GM19035 (cell line): ENCODE measurements around the gene SAMD4A.
"Not testable (repeated sequence)": the region's sequence is repeated elsewhere in the genome, so short reads cannot be mapped to it uniquely, and the experiment has no call there.

Experiments used
- ATAC-seq: cut with Tn5 transposase; IDR thresholded peaks from one replicate; pipeline ENCODE4 v1.9.1; 2021; ENCODE audit not compliant: unreplicated experiment

Gene SAMD4A

DNA sequence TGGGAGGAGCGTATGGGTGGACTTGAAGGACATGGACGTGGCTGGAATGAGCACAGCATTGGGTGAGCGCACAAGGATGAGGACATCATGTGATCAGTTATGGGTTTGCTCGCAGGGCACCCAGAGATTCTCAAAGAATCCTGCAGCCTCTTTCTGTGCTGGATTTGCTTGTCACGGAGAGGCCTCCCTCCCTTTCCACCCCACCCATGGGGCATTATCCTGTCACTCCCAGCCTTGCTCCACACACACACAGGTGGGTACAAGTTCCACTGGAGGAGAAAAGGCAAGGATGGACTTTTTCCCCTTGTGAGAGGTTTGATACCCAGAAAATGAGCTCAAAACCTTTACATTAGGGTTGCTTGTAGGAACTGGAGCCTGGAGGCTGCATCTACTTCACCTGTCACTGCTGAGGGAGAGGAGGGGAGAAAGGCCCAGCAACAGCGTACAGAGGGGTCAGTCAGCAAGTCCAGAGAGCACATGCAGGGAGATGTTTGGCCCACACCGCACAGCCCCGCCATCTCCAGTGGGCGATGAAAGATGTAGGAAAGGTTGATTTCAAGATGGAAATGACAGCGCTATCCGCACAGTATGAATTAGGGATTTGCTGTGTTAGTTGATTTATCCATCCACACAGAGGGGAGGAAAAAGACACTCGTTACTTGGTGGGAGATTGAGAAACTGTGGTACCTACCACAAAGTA, 223.0 kb downstream of the SAMD4A start:
- ATAC-seq = no peak

DNA sequence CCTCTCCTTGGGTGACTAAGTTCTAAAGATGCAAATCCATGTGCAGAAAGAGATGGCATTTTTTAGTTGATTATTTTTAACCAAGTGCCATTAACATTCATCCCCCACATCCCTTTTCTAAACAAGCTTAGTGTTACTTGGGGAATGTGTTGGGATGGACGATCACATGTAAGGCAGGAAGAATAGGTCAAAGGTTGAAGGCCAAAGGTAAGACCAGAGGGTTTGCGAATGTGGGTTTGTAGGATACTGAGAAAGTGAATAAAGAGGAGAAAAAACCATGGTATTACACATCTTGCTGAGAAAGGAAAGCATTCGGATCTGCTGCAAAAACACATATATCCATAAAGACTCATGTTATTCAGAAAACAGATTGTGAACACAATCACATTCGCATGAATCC, 224.1 kb downstream of the SAMD4A start:
- ATAC-seq = no peak

DNA sequence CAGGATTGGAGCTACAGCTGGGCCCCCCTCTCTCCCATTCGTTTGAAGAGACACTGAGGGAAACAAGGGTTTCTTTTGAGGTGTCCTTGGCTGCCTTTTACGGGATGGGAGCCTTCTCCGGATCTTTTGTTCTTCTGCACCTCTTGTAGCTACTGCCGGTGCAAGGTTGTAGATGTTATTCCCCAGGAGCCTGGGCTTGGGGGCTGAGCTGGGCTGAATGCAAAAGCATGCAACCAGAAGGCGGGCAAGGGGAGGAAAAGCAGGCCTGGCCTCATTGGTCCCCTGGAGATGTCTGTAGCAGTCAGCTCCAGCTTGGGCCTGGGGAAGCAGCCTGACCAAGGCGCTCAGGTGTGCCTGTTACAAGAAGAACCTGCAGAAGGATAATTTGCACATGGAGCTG, 225.4 kb downstream of the SAMD4A start:
- ATAC-seq = no peak

DNA sequence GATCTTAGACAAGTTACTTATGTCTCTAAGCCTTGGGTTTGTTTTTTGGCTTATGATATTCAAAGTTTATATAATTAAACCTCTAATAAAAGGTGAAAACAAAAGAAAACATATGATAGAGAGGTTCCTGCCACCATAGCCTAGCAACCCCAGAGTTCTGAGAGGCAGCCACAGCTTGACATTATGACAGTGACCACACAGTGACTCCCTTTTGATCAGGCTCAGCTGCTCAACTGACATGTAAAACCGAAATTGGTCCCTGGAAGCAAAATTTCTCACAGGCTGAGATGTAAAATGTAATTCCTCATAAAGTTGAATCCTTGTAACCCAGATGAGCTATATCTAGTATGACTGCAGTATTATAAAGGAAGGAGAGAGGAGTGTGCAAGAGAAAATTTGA, 227.2 kb downstream of the SAMD4A start:
- ATAC-seq = no peak

DNA sequence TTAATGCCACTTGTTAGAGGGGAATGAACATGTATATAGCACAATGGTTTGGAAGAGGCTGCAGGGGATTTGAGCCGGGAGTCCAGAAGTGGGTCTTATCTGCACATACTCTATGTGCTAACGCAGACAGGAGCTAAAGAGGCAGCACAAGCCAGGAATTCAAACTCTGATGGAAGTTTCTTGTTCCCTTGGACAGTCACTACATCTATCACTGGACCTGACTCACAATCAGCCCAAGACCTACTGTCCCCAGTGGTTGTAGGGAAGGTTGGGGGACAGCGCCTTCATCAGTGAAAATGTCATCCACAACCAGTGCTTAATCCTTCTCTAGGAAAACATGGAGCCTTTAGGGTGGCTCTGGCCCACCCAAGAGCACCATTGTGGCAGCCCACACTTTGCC, 227.9 kb downstream of the SAMD4A start:
- no peak for ATAC-seq

DNA sequence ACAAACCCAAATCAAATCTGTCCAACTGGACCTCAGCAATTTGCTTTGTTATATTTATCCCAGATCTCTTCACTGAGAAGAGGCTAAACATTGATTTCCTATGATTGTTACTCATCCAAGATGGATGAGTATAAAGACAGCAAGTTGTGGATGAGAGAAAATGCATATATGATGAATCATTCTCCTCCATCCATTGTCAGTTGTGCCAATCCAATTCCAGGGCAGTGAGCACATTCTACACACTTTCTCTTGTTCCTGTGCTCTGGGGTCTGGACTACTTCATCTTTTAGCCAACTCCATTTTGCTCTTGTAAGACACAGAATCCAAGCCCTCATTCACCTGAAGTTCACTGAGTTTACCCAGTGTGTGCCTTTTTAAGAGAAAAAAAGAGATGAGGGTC, 230.0 kb downstream of the SAMD4A start:
- ATAC-seq = no peak

DNA sequence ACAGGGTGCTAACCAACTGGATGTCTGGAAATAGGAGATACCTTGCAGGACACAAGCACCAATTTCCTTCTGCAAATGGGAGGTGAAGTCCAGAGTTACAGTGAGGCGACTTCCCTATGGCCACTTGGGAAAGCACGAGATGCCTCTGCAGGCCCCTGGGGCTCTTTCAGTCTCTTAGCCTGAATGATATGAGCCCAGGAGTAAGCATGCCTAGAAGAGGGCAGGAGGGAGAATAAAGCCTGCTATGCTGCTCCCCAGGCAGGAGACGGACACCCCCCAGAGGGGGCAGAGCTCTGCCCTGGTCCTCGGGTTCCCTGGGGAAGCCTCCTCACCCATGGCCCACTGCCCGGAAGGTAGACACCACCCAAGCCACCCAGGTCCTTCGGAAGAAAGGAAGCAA, 230.6 kb downstream of the SAMD4A start:
- ATAC-seq = no peak

DNA sequence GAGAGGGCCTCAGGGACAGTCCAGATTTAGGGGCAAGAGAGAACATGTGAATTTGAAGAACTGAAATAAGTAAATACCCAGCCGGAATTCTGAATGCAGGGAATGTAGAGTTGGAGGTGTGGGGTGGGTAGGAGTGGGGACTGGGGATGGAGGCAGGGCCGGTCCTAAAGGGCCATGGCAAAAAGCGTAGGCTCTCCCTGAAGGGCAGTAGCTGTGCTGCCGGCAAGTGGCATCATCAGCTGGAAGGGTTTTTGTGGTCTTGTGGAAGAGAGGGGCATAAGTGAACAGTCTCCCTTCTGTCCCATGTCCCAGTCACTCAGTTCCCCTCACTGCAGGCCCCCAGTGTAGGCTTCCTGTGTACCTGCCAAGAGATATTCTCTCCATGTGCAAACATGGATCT, 231.1 kb downstream of the SAMD4A start:
- no peak for ATAC-seq

DNA sequence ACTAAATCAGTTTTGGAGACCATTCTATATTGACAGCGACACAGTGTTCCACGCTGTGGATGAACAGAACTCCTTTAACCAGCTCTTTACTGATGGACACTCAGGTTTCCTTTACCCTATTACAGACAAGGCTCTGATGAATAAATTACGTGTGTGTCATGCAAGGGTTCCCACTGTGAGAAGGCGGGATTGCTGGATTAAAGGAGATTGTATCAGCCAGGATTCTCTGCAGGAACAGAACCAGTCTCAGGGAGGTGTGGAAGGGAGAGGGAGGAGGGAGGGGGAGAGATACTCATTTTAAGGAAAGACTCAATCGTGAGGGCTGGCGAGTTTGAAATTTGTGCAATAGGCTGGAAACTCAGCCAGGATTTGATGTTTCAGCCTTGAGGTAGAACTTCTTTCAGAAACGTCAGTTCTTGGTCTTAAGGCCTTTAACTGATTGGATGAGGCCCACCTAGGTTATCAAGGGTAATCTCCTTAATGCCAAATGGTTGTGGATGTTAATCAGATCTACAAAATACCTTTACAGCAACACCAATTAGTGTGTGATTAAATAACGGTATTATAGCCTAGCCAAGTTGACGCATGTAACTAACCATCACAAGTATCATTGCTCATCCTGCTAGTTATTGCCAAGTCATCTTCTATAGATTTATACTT, 231.7 kb downstream of the SAMD4A start:
- no peak for ATAC-seq

DNA sequence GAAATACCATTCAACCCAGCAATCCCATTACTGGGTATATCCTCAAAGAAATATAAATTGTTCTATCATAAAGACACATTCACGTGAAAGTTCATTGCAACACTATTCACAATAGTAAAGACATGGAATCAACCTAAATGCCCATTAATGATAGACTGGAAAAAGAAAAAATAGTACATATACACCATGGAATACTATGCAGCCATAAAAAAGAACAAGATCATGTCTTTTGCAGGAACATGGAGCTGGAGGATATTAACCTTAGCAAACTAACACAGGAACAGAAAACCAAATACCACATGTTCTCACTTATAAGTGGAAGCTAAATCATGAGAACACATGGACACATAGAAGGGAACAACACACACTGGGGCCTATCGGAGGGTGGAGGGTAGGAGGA, 234.6 kb downstream of the SAMD4A start:
- ATAC-seq = not testable (repeated sequence)

DNA sequence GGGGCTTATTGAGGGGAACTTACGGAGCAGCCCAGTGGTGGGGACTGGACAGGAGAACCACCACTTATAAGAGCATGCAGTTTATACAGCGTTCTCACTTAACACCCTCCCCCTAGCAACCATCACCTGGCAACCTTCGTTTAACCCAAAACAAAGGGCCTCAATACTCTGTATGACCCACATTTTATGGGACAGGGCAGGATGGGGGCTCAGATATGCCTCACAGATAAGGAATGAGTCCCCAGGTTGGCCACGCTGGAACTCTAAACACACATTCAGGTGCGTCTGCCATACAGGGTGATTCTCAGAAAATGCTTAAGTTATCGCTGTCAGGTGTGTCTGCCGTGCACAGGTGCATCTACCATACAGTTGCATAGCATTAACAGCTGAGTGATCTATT, 236.5 kb downstream of the SAMD4A start:
- no peak for ATAC-seq

DNA sequence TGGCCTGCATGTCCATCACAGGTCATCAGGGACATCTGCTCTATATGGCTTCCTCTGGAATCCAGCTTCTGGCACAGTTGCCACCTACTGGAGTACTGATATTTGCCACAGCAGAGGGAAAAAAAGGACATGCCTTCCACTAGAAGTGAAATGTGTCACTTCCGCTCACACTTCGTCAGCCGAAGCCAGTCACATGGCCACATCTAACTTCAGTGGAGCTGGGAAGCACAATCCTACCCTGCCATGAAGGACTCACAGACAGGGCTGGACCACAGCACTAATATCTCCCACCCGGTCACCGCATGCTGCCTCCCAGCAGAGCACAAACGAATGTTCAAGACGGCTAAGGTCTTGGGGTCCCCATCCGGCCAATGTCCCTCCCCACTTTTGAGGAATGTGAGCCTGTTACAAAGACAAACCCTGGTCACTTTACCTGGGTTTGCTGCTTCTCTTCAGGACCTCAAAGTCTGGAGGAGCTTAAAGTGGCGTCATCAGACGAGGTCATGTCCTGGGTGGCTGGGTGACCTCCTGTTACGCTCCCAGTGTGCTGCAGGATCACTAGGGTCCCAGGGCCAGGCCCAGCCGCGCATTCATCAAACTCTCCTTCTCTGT, 237.1 kb downstream of the SAMD4A start:
- no peak for ATAC-seq

DNA sequence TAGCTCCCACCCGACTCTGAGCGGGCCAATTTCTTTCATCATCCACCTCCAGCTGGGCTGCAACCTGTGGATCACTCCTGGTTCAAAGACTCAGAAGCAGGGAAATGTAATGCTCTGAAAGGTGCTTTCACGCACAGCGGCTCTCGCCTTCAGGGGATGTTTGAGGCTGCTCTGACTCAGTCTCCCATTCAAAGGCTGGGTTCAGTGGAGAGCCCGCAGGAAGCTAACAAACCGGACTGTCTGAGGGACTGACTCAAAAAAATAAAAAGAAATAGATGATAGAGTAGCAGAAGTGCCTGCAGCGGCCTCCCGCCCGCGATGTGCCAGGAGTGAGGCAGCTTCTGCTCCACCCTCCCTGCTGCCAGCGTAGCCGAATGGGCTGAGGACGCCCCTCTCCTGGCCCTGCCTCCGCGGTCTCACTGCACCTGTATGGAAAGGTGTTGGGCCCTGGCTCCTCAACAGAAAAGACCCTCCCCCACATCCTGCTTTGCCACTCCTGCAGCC, 237.7 kb downstream of the SAMD4A start:
- no peak for ATAC-seq

DNA sequence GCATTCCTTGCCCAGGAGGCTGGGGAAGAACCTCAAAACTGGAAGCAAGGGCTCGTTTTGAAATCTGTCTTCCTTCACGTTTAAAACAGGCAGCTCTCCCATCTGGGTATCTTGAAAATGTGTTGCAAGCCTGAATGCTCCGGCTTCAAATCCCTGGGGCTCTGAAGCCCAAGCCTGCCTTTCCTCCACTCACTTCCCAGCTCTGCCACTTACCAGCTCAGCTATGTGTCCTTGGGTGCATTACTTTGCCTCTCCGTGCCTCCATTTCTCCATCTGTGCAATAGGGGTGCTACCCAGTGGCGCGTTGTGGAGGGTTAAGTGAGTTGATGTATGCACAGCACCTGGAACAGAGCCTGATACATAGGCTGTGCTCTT, 238.1 kb downstream of the SAMD4A start:
- ATAC-seq = no peak

DNA sequence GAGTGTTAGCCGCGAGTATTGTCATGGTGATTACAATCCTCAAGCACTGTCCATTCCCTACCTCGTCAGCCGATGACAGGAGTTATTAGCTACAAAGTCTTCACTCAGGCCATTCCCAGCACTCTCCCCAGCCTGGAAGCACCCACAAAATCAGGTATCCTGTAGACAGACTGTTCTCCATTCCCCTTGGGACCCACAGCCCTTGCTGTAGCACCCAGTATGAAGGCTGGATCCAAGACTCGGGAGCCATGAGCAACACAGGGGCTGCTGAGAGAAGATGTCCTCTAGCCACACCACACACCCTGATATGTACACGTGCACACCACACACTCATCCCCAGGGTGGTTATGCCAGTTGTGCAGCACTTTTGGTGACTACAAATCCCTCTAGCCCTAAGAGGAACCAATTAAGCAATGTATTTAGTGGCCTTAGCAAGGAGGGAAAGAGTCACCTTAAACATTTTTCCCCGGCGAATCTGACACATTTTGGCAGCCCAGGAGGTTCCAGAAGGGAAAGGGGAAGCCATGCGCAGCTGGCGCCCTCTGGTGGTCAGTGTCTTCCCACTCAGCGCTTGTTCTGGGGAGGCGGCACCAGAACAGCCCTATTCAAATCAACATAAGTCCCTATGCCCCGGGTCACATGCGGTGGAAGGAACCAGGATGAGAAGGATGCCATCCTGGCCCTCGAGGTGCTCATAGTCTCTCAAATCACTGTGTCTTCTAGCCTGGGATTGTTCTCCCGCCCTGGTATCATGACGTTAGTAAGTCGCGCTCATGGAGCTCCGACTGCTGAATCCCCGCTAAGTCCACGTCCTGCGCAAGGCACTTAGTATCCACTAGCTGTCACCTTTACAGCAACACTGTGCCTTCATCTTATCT, 238.8 kb downstream of the SAMD4A start:
- ATAC-seq = peak; percentile 57

DNA sequence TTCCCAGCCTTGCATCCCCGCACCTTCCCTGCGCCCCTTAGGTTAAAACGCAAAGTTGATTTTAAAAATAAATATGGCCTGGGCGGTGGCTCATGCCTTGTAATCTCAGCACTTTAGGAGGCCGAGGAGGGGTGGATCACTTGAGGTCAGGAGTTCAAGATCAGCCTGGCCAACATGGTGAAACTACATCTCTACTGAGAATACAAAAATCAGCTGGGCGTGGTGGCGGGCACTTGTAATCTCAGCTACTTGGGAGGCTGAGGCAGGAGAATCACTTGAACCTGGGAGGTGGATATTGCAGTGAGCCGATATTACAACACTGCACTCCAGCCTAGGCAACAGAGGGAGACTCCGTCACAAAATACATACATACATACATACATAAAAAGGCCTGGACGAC, 239.7 kb downstream of the SAMD4A start:
- ATAC-seq = no peak

DNA sequence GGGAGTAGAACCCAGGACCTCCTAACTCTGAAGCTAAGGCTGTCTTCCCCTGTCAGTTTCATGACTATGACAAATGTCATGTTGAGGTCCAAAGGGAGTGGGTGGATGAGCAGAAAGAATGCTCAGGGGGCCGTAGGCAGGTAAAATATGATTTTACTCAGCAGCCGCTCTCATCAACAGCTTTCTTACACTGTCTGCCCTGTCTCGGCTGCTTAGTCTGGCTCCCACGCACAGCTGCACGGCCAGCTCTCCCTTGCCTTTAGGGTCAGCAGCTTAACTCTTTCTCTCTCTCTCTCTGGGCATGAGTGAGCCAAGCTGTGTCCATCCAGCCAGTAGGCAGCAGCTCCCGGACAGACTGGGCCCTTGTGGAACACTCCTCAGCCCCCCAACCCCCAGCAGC, 240.5 kb downstream of the SAMD4A start:
- no peak for ATAC-seq

DNA sequence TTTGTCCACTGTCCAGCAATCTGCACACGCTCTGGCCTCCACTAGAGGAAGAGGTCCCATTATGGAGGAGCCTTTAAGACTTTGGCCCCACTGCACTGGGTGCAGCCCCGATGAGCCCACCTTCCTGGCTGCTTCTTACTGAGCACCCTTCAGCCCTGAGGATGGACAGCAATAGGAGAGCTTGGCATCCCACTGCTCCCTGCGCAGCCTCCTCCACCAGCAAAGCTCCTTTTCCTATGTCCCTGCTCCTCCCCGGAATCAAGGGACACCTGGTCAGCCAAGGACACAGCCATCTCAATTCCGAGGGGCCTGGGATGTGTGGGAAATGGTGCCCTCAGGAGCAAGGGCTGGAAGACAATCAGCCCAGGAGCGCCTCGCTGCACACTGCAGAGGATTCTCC, 241.0 kb downstream of the SAMD4A start:
- ATAC-seq = no peak

DNA sequence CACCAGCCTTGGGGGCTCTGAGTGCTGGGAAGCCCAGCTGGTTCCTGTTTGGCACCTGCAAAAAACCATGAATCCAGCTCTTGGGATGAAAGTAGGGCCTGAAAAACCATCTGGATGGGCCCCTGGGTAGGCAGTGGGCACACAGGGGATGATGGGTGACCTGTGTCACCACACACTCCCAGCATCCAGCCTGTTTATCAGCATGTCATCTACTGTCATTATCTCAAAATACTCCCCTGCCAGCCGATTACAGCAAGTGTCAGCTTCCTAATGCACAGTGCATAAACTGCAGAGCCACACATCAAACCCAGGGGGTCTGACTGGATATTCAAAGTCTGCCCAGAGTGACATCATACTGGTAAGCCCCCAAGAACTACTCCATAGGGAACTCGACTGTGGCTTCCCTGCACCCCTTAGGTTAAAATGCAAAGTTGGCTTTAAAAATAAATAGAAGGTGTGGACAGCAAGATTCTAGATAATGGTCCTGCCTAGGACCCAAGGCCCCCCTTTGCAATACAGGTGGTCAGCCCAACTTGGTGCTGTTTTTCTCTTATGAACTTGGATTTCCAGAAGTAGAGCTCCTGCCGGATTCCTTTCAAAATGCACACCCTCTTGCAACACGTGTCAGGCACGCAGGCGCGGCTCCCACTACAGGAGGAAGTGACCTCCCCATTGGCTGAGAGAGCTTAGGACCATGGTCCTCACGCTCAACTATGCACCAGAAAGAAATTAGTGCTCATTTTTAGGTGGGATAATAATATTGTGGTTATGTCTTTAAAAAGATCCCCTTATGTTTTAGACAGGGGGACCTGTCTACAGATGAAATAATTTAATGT, 241.6 kb downstream of the SAMD4A start:
- ATAC-seq = no peak

DNA sequence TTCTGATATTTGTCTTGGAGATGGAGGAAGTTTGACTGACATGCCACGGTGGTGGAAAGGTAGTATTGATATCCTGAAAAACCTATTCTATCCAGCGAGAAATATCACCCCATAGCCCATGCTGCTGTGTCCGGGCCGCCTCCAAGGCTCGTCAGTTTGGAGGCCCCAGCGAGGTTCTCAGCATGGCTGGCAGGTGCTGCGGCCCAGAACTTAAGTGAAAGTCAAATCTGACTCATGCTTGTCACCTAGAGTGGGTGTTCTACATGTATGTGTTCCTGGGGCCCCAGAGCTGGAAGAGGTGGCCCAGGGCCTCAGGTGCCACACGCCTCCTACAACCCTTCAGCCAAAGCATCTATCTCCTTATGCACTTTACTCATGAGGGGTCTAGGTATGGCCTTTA, 242.8 kb downstream of the SAMD4A start:
- ATAC-seq = no peak

DNA sequence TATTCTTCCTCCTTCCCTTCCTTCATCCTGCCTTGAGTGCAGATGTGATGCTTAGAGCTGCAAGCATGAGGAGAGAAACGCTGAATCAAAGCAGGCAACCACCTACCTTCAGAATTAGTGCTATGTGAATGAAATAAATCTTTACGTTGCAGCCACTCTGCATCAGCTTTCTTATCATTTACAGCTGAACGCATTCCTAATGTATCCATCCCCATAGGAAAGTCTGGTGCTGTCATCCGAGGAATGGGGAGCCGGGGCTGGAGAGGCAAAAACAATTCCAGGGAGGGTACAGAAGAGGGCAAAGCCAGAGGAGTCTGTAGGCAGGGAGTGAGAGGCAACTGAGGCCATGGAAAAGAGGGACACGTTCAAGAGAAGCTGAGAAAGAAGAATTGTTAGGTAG, 245.7 kb downstream of the SAMD4A start:
- no peak for ATAC-seq
